Breast epithelium (tissue), 4 donors: ENCODE results near the gene SLC2A14. TPM values are rescaled to one million over a fixed set of nuclear protein-coding genes. Genes with fewer than 3 reads are reported as not detected.
"Not testable (repeated sequence)": the region's sequence is repeated elsewhere in the genome, so short reads cannot be mapped to it uniquely, and the experiment has no call there.

Source experiments
- DNase-seq, 2 donors: peaks; one replicate each; pipeline ENCODE4 v3.0.0-alpha.2; 2019; ENCODE audit warnings: low spot score in 2 of 2
- H3K27ac ChIP-seq, 2 donors: fragments of 200-600 bp; sonication (generic) in 1 of 2; one replicate each; pipeline ENCODE4 v1.5.1; 2016 to 2019; ENCODE audit warnings: mild to moderate bottlenecking in 1 of 2
- H3K27me3 ChIP-seq, 2 donors: fragments of 200-600 bp; sonication (generic) in 1 of 2; one replicate each; pipeline versions ENCODE4 v1.5.1 to v1.6.0; 2017 to 2019; ENCODE audit warnings: control low read depth in 1 of 2, mild to moderate bottlenecking in 1 of 2
- H3K36me3 ChIP-seq: fragments of 200-600 bp; one replicate; pipeline ENCODE4 v1.5.1; 2019
- H3K4me1 ChIP-seq, 2 donors: fragments of 200-600 bp; sonication (generic); one replicate each; pipeline ENCODE4 v1.5.1; 2016 to 2019; ENCODE audit warnings: control low read depth in 1 of 2
- H3K4me3 ChIP-seq, 3 donors: fragments of 200-600 bp; sonication (generic); 1 replicate in 2 of 3; 2 replicates in 1 of 3; pipeline ENCODE4 v1.5.1; 2016 to 2019; ENCODE audit warnings: mild to moderate bottlenecking in 3 of 3, moderate library complexity in 2 of 3
- H3K9me3 ChIP-seq, 2 donors: fragments of 200-600 bp; sonication (generic) in 1 of 2; one replicate each; pipeline ENCODE4 v1.5.1; 2016 to 2019; ENCODE audit warnings: control low read depth in 1 of 2
- POLR2A ChIP-seq: fragments of 450-650 bp; IDR thresholded peaks from one replicate; pipeline ENCODE4 v1.6.1; 2016; ENCODE audit warnings: antibody characterized with exemption, mild to moderate bottlenecking, moderate library complexity
- POLR2AphosphoS5 ChIP-seq, 3 donors: sonication (generic); formaldehyde crosslinking; IDR thresholded peaks; one replicate each; pipeline ENCODE4 v1.6.1; 2017; ENCODE audit warnings: antibody characterized with exemption in 3 of 3
- intact Hi-C: fragments of 100-400 bp; cut with DNase I; formaldehyde crosslinking; loops from one replicate; pipeline ENCODE4 v1.15.1; 2023; ENCODE audit warnings: low total_unique reads
- total RNA-seq, 3 donors: library from RNA; depleted of rRNA; stranded (reverse); fragments of >200 nt; gene quantifications; one replicate each; pipeline ENCODE4 v1.1.0, GENCODE V29; 2016
- TF ChIP-seq, protein P1 (sequence below), 3 donors: fragments of 450-650 bp; IDR thresholded peaks; one replicate each; pipeline ENCODE4 v1.5.1; 2016 to 2017; ENCODE audit warnings: antibody characterized with exemption in 3 of 3, mild to moderate bottlenecking in 3 of 3, moderate library complexity in 3 of 3

Gene SLC2A14
- total RNA-seq, 3 donors from 2014 or later = 2.7 TPM; not detected in 2

DNA sequence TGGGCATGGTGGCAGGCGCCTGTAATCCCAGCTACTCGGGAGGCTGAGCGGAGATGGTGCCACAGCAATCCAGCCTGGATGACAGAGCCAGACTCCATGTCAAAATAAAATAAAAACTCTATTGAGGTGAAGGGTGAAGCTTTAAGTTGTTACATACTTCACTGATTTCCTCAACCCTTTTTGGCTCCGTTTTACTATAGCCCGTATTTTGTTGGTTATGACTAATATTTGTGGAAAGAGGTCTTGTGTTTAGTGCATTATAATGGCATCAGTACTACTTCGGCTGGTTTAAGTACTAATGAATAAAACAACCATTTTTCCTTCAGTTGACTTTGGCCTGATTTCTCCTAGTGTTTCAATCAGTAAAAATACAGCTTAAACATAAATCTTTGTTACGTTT lies 27.0 kb upstream of the SLC2A14 start:
- no peak for DNase-seq
- H3K27ac ChIP-seq = no peak overlapping the region
- no peaks in the 10 kb centered on the region for H3K36me3 ChIP-seq
- no peak overlapping the region for H3K4me3 ChIP-seq
- TF ChIP-seq, protein P1, sequence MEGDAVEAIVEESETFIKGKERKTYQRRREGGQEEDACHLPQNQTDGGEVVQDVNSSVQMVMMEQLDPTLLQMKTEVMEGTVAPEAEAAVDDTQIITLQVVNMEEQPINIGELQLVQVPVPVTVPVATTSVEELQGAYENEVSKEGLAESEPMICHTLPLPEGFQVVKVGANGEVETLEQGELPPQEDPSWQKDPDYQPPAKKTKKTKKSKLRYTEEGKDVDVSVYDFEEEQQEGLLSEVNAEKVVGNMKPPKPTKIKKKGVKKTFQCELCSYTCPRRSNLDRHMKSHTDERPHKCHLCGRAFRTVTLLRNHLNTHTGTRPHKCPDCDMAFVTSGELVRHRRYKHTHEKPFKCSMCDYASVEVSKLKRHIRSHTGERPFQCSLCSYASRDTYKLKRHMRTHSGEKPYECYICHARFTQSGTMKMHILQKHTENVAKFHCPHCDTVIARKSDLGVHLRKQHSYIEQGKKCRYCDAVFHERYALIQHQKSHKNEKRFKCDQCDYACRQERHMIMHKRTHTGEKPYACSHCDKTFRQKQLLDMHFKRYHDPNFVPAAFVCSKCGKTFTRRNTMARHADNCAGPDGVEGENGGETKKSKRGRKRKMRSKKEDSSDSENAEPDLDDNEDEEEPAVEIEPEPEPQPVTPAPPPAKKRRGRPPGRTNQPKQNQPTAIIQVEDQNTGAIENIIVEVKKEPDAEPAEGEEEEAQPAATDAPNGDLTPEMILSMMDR (IDR thresholded peaks at IDR 0.05) = no peak
- TF ChIP-seq POLR2A (no peak), POLR2AphosphoS5 (IDR thresholded peaks at IDR 0.05) (no peak)
- no peaks in the 10 kb centered on the region for H3K27me3 ChIP-seq
- H3K9me3 ChIP-seq = no peaks in the 10 kb centered on the region
- no peaks in the 10 kb centered on the region for H3K4me1 ChIP-seq
- intact Hi-C loops = no loop called here

DNA sequence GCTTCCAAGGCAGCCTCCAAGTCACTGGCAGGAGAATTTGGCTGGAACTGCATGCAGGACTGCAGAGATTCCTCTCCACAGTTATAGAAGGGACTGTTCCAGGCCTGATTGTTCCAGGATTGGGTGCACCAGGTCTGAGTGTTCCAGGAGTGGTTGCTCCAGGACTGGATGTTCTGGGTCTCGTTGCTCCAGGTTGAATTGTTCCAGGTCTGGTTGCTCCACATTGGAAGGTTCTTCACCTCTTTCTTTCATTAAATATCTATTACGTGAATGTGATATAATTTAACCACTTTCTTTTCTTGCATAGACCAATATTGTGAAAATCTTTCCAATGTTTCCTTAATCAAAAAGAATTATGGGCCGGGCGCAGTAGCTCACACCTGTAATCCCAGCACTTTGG lies 24.0 kb upstream of the SLC2A14 start:
- H3K9me3 ChIP-seq, H3K4me1 ChIP-seq, H3K4me3 ChIP-seq, H3K36me3 ChIP-seq, H3K27ac ChIP-seq, intact Hi-C loops, DNase-seq, H3K27me3 ChIP-seq: not testable (repeated sequence)

DNA sequence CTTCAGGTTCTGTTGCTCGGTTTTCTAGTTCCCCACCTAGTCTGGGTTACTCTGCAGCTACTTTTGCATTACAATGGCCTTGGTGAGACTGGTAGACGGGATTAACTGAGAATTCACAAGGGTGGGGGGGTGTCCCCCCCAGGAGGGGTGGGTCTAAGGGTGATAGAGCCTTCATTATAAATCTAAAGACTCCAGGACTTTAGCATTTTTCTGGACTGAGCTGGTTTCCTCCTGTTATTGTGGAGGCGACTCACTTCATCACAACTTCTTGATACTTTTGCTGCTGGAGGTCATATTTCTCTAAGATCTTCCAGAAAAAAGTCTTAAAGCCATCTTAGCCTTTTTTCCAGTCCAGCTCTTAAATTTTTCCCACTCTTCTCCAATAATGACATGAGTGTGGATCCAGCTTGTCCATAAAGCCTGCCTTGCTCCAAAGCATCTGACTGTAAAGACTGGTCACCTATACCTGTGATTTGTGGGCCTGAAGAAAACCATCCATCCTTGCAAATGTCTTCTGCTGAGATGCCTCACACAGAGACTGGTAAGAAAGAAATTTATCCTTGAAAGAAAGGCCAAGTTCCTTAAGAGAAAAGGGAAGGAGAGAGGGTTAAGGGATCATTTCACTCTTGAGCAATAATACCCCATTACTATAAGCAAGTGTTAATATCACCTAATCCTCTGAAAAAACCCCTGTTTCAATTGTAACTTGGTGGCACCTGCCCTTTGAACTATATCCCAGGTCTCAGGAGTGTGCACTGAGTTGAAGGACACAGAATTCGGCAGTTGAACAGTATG lies 19.7 kb upstream of the SLC2A14 start:
- DNase-seq = no peak
- intact Hi-C loops = no loop called here
- no peaks in the 10 kb centered on the region for H3K9me3 ChIP-seq
- no peaks in the 10 kb centered on the region for H3K27me3 ChIP-seq
- no peak overlapping the region for H3K27ac ChIP-seq
- no peaks in the 10 kb centered on the region for H3K36me3 ChIP-seq
- H3K4me1 ChIP-seq = no peaks in the 10 kb centered on the region
- TF ChIP-seq POLR2A (no peak), POLR2AphosphoS5 (IDR thresholded peaks at IDR 0.05) (no peak)
- TF ChIP-seq, protein P1 (IDR thresholded peaks at IDR 0.05) = no peak
- H3K4me3 ChIP-seq = no peak overlapping the region

DNA sequence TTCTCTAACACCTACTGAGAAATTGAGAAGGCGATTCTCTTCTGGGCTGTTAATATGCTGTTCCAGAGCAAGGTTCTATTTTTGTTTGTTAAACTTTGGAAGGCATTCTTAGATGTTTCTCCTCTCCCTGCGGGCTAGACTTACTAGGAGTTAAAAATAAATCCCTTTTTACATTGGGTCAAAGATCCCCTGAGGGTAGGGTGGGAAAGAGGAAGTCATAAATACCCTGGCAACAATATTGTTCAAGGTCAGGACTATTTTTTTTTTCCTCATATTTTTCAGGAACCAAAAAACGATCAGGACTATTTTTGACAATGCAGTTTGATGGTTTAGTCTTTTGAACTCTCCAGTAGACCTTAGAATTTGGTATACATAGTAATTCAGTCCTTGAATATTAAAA lies 12.0 kb upstream of the SLC2A14 start:
- no peak overlapping the region for H3K27ac ChIP-seq
- H3K9me3 ChIP-seq = no peaks in the 10 kb centered on the region
- no peaks in the 10 kb centered on the region for H3K4me1 ChIP-seq
- H3K4me3 ChIP-seq = no peak overlapping the region
- intact Hi-C loops = no loop called here
- no peaks in the 10 kb centered on the region for H3K27me3 ChIP-seq
- H3K36me3 ChIP-seq = no peaks in the 10 kb centered on the region
- TF ChIP-seq POLR2AphosphoS5 (IDR thresholded peaks at IDR 0.05) (no peak), POLR2A (no peak)
- TF ChIP-seq, protein P1 (IDR thresholded peaks at IDR 0.05) = no peak
- DNase-seq = no peak

DNA sequence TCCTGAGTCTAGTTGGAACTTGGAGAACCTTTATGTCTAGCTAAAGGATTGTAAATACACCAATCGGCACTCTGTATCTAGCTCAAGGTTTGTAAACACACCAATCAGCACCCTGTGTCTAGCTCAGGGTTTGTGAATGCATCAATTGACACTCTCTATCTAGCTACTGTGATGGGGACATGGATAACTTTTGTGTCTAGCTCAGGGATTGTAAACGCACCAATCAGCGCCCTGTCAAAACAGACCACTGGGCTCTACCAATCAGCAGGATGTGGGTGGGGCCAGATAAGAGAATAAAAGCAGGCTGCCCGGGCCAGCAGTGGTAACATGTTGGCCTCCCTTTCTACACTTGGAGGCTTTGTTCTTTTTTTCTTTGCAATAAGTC lies 9.0 kb upstream of the SLC2A14 start:
- intact Hi-C loops, H3K9me3 ChIP-seq, H3K27me3 ChIP-seq, H3K27ac ChIP-seq, H3K4me1 ChIP-seq, H3K36me3 ChIP-seq, DNase-seq, H3K4me3 ChIP-seq: not testable (repeated sequence)

DNA sequence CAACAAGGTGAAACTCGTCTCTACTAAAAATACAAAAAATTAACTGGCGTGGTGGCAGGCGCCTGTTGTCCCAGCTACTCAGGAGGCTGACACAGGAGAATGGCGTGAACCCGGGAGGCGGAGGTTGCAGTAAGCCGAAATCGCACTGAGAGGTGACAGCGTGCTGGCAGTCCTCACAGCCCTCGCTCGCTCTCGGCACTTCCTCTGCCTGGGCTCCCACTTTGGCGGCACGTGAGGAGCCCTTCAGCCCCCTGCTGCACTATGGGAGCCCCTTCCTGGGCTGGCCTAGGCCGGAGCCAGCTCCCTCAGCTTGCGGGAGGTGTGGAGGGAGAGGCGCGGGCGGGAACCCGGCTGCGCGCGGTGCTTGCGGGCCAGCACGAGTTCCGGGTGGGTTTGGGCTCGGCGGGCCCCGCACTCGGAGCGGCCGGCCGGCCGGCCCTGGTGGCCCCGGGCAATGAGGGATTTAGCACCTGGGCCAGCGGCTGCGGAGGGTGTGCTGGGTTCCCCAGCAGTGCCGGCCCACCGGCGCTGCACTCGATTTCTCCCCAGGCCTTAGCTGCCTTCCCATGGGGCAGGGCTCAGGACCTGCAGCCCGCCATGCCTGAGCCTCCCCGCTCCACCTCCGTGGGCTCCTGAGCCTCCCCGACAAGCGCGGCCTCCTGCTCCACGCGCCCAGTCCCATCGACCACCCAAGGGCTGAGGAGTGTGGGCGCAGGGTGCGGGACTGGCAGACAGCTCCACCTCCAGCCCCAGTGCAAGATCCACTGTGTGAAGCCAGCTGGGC lies 8.4 kb upstream of the SLC2A14 start:
- DNase-seq, H3K27ac ChIP-seq, H3K27me3 ChIP-seq, intact Hi-C loops, H3K4me1 ChIP-seq, H3K9me3 ChIP-seq, H3K4me3 ChIP-seq, H3K36me3 ChIP-seq: not testable (repeated sequence)
